Iris pigment epithelial cell (primary cell): ENCODE data around the gene ASNSD1.

Source experiments
- DNase-seq: peaks from one replicate; pipeline ENCODE4 v3.0.0-alpha.2; 2011; ENCODE audit warnings: low read depth

Gene ASNSD1

DNA sequence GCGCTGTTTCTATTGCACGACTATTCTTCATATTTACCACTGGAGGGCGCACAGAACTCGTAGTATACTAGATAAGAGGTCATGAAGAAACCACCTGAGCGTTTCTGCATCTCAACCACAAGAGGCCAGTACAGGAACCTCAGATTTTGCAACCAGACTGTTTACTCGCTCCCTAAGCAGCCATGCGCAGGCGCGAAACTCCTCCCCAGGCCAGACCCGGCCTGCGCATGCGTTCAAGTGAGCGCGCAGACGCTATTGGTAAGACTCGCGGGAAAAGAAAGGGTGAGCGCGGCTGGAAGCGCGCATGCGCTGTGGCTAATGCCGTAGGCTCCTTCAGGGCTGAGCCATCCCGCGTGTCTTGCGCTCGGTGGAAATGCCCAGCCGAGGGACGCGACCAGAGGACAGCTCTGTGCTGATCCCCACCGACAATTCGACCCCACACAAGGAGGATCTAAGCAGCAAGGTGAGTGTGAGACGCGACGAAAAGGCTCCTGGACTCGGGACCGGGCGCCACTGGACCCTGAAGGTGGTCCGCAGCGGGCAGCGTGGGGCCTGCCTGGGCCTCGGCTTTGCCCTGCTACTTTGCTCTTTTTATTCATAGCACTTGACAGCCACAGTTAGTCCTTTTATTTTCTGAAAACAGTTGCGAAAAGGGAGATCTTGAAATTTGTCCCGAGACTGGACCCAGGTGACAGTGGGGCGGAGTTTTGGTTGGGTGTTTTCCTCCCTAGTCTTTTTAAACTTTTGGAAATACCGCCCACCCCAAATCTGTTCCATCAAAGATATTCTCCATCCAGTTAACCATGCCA lies at the start of gene ASNSD1:
Gene ASNSD1 (plus strand): TSS at position 312 of the 809 bp plus-strand sequence. CDS start 4,674 bp downstream, outside the sequence.
- peak; percentile 99 for DNase-seq

DNA sequence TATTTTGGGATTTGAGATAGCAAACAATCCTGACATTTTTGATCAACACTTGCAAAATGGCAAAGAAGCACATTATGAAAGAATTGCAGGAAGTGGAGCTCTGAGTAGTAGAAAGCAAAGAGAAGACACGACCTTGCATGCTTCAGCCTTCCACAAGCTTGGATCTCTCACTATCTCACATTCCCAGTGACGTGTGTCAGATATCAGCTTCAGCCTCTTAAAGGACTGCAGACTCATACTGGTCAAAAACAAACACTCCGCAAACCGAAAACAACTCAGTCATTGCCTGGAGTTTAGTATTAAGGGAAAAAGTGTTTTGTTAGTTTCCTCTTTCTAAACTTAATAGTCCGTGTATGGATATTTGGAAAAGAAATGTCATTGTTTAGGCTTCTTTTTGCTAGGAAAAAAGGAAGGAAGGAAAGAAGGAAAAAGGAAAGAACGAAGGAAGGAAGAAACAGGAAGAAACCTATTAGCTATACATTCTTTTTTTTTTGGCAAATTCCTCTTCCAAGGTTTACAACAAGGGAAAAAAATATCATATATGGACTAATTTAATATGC lies 48.1 kb upstream of the ASNSD1 start:
- DNase-seq: peak; percentile 99

DNA sequence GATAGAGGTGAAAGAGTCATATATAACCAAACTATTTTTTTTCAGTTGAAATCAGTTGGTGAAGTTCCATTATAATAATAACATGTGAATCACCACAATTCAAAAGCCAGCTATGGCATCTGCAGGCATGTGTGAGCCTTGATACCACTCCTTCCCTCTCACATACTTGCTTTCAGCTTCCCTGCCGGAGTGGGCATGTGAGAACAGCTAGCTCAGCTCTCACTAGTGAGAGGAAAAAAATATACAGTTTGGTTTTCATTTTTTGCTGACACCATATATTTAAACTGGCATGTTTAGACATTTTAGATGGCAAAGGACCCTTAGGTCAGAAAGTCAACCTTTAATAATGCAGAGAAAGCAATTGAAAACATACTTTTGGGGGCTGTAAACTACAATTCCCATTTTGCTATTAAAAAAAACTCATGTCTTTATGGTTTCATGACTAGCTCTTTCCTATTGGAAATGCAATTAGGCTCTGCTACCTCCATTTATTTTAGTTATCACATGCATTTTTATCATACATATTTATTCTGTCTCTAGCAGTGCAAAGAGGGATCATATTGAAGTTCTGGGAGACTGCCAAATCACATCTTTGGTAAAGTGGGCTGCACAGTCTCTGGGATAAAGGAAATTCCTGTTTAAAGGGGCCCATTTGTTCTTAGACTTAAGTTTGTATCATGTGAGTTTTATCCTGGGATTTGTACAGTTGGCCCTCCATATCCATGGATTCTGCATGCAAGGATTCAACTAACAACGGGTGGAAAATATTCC lies 47.4 kb upstream of the ASNSD1 start:
- peak; percentile 76 for DNase-seq

DNA sequence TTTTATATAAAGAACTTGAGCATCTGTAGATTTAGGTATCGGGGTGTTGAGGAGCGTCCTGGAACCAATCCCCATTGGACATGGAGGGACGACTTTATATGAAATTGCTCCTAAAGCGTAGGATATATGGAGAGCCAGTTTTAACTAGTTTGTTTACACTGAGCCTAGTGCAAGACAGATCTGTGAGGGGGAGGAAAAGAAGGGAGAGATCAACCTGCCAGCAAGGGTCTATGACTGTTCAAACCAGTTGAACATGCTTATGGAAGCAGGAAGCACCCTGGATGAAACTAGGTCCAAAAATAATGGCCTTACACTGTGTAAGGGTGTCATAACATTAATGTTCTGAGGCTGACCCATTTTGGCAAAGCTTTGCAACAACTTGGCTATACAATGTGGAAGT lies 46.7 kb upstream of the ASNSD1 start:
- no peak for DNase-seq

DNA sequence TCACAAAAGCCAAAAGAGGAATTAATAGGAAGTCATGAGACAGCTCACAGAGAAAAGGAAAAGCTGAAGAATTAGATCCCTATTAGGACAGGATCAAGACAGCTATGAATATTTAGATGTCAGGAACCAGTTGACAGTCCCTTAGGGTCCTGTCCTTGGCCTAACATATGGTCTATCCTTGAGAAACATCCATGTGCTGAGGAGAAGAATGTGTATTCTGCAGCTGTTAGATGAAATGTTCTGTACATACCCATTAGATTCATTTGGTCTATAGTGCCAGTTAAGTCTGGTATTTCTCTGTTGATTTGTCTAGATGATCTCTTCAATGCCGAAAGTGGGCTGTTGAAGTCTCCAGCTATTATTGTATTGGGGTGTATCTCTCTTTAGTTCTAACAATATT lies 43.1 kb upstream of the ASNSD1 start:
- no peak for DNase-seq

DNA sequence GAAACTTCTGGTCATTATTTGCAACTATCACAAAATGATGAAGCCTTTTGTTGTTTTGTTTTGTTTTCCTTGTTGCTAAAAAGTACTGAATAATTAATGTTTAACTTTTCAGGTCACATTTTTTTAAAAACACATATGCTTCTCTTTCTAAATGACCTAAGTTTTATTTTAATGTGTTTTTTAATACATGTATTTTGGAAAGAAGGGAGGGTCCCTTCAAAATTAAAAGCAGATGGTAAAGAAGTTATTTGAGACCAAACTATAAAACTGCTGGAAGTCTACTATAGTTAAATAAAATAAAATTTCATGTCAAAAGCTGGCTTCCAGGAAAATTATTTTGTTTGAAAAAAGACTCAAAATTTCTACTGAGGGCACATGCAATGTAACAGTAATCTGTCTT lies 39.5 kb upstream of the ASNSD1 start:
- DNase-seq: no peak

DNA sequence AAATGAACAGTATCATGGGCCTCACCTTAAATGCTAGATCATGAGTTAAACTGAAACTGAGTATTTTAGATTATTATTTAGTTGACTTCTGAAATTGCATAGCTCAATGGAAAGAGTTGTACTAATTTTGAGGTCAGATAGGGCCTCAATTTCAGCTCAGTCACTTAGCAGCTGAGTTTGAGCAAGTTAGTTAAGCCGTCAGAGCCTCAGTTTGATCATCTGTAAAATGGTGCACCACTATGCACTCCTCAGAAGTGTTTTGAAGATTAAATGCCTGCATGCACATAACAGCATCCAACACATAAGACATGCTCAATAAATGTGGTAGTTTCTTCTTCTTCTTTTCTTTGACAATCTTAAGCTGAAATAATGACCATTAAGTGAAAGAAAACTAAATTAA lies 38.2 kb upstream of the ASNSD1 start:
- no peak for DNase-seq

DNA sequence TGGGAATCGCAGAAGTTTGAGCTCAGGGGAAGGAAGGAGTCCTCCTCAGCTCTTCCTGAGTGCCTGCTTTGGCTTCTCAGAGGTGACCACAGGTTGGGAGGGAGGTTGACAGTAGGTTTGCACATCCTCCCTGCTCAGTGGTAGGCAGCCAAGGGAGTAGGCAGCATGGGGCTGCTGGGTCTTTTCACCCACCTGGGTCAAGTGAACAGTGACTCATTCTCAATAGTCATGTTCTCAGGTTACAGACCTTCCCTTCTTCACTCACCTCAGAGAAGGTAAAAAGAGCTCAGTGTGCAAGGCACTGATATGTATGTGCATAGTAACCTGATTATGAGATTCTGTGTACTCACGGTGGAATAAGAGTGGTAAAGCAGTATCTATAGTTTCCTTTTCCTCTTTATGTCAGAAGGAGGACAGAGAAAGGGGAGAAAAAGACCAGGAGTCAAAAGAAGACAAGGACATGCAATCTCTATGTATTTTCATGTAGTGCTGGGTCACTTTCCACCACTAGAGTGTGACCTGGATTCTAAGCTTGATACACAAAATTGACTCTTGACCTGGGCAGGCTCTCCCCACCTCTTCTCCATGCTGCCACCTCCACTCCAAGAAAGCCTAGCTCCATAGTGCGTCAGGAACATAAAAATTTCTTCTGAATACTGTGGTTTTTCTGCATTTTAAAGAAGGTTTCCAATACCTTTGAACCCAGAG lies 36.5 kb upstream of the ASNSD1 start:
- DNase-seq: no peak

DNA sequence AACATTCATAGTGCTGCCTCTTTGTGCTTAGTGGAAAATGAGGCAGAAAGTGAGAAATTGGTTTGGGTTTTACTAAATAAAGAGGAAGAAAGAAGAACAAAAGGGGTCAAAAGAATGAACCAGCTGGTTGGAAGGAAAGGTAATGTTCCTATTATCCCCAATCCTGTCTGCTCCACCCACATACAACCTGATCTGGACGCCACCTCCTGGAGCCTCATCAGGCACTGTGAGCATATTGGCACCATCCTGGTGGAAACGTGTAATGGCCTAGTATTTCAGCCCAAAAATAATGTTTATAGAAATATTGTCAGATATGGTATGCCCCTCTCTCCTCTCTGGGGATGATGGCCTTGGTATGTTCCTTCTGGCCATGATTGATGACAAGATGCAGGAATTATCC lies 35.6 kb upstream of the ASNSD1 start:
- DNase-seq: no peak

DNA sequence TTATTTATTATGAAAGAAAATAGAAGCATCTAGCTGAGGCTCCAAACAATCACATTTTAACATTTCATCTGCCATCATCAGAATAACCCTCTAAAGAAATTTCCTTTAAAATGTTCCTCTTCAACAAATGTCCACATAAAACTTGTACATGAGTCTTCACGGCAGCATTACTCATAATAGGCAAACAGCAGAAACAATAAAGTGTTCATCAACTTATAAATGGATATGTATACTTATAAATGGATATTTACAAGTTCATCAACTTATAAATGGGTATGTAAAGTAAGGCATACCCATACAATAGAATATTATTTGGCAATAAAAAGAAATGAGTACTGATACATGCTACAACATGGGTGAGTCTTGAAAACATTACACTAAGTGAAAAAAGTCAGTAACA lies 33.5 kb upstream of the ASNSD1 start:
- no peak for DNase-seq

DNA sequence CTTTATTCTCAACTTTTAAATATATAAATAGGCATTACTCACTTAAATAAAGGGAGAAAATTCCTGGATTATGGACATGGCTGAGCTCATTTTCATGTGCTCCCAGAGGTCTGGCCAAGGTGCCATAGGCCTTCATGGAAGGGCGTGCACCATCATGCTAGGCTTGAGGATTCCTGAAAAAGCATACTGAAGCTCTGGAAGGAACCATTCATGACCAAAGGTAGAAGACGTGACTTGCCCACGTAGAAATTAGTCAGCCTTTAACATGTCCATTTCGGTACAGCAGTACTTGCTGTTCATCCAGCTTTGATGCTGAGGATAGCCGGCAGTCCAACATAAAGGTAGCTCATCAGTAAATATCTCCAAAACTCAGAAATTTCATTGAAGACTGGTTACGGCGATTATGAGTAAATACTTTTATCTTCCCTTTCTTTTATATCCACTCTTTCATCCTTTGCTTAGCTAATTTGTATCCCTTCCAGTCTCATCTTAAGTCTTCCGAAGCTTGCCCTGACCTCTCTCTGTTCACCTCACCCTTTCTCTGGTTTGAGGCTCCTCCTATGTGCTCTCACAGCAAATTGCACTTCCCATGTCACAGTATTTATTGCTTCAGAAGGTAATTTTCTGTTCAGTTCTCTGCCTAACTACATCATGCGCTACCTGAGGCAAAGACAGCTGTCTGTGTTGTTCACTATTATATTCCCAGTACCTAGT lies 32.3 kb upstream of the ASNSD1 start:
- DNase-seq: peak; percentile 45

DNA sequence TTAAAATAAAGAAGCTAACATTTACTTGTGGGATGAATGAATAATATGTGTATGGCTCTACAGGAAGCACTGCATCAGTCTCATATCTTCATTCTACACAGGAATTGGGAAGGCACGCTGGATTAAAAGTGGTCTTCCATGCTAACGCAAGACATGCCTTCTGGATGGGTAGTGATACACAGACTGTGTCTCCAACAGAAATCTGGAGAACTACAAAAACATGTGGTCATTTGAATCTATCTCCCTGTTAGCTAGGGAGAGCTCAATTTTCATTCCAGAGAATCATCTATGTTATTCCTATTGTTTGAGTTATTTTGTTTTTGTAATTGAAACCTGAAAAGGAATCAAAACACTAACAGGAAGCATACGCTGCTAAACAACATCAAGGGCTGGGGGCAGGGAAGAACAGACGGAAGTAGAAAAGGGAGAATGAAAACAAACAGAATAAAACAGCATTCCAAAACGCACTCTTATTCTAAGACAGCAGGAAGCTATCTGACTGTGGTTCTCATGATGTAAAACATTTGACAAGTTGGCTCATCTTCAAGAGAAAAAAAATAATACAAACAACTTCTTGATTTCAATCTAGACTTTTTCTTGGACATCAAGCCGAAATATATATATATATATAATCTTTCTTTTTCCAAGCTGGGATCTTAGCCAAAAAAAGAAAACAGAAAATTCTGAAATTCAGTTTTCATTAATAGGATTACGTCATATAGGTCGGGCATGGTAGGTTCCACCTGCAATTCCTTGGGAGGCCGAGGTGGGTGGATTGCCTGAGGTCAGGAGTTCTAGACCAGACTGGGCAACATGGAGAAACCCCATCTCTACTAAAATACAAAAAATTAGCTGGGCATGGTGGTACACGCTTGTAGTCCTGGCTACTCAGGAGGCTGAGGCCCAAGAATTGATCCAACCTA lies 31.5 kb upstream of the ASNSD1 start:
- DNase-seq: peak; percentile 70

DNA sequence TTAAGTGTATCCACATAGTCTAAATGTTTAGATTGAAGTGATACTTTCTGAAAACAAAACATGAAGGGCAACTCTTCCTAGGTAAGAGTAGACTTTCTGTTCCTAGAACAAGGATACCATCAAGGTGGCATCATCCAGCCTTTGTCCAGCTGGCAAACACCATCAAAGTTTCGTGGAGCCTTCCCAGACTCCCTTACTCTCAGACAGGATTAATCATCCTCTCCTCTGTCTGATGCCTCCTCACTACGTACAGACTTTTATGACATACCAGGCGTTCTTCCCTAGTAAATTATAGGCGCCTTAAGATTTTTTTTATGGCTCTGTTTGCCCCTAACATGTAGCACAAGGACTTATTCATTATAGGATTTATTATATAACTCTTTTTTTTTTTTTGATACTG lies 29.4 kb upstream of the ASNSD1 start:
- no peak for DNase-seq

DNA sequence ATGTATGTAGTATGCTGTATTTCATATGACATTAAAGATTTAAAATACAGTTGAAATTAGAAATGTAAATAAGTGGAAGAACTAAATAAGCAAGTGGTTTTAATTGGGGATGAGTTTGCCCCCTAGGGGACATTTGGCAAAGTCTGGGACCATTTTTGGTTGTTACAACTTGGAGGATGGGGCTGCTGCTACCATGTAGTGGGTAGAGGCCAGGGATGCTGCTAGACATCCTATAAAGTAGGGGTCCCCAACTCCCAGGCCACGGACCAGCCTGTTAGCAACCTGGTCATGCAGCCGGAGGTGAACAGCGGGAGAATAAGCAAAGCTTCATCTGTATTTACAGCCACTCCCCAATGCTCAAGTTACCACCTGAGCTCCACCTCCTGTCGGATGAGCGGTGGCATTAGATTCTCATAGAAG lies 27.9 kb upstream of the ASNSD1 start:
- no peak for DNase-seq

DNA sequence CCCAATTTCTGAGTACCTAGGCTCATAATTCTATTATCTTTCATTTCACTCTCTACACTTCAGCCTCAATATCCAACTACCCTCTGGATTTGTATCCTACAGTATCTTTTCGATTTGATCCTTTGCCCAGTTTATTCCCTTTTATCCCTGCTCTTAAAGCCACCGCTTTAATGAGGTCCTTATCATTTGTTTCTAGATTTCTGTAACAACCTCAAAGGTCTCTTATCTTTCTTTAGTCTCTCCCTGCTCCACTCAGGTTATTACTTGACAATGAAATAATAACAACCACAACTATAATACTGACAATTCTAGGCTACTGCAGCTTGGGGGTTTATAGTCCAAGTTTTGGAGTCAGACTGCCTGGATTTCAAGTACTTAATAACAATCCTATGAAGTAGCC lies 25.9 kb upstream of the ASNSD1 start:
- no peak for DNase-seq

DNA sequence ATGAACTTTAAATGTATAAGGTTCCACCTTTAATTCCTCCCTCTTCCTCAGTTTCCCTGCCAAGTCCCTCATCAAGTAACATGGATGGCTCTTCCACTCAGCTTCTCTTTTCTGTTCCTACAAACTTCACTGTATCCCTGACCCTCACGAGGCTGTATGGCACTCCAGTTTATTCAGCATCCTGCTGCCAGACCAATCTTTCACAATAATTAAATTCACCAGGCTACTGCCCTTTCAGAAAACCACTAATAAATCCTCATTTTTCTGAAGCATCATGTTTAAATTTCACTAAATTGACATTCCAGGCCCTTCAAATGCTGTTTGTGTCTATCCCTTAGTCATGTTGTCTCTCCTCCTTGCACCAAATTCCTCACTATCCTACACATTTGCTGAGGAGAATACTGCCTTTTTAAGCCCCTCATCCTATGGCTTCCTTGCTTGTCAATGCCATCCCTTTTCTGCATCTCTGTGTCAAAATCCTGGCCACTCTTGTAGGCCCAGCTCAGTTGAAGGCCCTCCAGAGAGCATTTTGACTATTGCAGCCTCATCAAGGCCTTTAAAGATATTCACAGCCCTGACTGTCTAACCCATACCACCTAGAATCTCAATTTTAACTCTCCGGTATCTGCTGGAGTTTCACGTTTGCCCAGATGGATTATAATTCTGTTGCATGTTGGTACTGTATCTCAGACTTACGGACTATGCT lies 22.8 kb upstream of the ASNSD1 start:
- no peak for DNase-seq

DNA sequence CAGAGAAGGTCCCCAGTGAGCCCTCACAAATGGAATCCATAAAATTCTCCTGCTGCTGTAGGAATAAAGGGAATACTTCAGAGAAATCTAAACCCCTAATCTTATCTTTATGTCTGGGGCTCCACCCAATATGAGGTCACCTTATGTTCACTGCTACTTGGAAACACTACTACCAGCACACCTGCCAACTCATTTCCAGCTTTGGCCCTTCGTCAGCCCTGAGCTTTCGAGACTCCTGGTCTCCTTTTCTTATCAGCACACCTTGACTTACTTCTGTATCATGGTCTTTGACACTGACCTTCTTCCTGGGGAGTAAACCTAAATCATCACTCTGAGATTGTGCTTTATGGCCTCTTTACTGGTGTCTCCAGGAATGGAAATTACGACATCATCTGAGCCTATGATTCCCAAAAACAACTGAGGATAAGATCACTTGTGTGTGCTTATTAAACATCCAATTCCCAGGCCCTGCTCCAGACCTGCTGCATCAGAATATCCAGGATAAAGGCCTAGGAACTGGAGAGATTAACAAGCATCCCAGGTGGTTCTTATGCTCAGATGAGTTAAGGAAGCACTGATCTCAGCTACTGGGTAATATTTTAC lies 22.2 kb upstream of the ASNSD1 start:
- DNase-seq: no peak

DNA sequence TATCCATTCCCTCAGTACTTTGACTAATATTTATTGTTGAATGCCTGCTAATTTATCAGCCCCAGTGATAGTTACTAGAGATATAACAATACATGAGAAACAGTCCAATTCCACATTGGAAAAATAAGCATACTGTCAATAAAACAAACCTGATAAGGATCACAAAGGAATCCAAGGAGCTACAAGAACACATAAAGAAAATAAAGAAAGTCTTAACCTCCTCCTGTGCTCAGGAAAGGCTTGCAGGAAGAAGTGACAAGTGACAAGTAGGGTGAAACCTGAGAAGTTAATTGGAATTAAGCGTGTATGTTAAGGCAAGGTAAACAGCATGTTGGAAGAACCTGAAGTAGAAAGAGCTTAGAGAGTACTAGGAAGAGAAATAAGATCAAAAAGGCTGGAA lies 20.3 kb upstream of the ASNSD1 start:
- DNase-seq: no peak

DNA sequence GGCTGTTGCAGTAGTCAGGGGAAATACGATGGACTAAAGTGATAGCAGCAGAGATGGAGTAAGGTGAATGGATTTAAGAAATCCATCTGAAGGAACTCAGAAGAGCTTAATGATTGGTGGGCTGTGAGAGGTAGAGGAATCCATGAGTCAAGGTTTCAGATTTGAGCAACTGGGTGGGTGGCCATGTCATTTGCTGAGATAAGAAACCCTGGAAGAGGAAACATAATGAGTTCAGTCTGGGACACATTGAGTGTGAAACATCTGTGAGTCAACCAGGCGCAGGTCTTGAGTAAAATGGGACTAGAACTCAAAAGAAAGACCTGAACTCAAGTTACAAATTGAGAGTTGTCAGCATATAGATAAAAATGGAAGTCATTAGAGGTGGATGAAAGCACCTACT lies 19.7 kb upstream of the ASNSD1 start:
- peak; percentile 54 for DNase-seq

DNA sequence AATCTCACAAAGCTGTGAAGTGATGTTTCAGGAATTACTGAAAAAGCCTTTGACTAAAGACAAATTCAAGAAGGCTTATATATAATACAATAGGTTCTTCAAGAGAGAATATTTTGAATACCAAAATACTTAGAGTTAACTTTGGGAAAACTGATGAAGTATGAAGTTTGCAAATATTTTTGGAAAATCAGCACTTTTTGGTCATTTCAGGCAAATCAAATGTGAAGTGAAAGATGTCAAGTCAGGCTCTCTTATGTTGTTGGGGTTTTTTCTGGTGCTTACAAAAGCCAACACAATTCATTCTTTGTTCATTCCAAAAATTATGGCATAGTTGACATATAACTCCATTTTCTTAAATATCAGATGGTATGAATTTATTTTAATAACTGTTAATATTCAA lies 14.7 kb upstream of the ASNSD1 start:
- DNase-seq: no peak
